ENCODE data around the gene CACNA1G. TPM values are rescaled to one million over a fixed set of nuclear protein-coding genes. Genes with fewer than 3 reads are reported as not detected.

Gene CACNA1G
- total and polyA plus RNA-seq, 9 of the 15 experiments (the other 6 are each of a cell fraction or from before 2014, with no cell fraction given), result 0.01 TPM; not detected in 8

- TF ChIP-seq ZNF609 (CRISPR knock-in tag; IDR thresholded peaks at IDR 0.05; ENCODE audit: borderline replicate concordance) (no peak), ZNF239 (CRISPR knock-in tag; IDR thresholded peaks at IDR 0.05) (no peak), NR2C2 (CRISPR knock-in tag; IDR thresholded peaks at IDR 0.05) (no peak), NR2C2 (tag; IDR thresholded peaks at IDR 0.05) (no peak), ZBTB1 (CRISPR knock-in tag; IDR thresholded peaks at IDR 0.05; ENCODE audit: borderline replicate concordance, low read depth) (no peak), CBFA2T2 (conservative IDR thresholded peaks at IDR 0.05) (no peak), TCFL5 (CRISPR knock-in tag; conservative IDR thresholded peaks at IDR 0.05) (no peak)
Measured at GRCh38 chr17:50653738-50654137, 93.2 kb downstream of the CACNA1G start (continued).
